WTC11 (cell line): ENCODE measurements around the gene EDARADD. TPM values are rescaled to one million over a fixed set of nuclear protein-coding genes. Genes with fewer than 3 reads are reported as not detected.

Experiments used
- ATAC-seq: fragments of 200-7000 bp; cut with Tn5 transposase; 2 replicates; pipeline ENCODE4 v1.10.0; 2021; ENCODE audit warnings: mild to moderate bottlenecking, moderate library complexity
- CTCF ChIA-PET: fragments of 300-600 bp; sonication (Branson Sonifier 250); formaldehyde crosslinking; loops from one replicate; lab custom pipeline; 2021; ENCODE audit warnings: antibody characterized with exemption; lab: Charles Lee
- POLR2A ChIA-PET: fragments of 350-600 bp; sonication (Branson Sonifier 250); formaldehyde crosslinking; loops from one replicate; lab custom pipeline; 2021; ENCODE audit warnings: antibody characterized with exemption; lab: Charles Lee
- DNase-seq: peaks from one replicate; pipeline ENCODE4 v3.0.0; 2021; ENCODE audit warnings: low spot score
- H3K27ac Mint-ChIP-seq: 2 replicates; pipeline ENCODE4 v1.8.0; 2021; ENCODE audit warnings: mixed read lengths
- H3K27me3 Mint-ChIP-seq: 2 replicates; pipeline ENCODE4 v1.8.0; 2021; ENCODE audit warnings: low read depth, mild to moderate bottlenecking, moderate library complexity, mixed read lengths
- H3K36me3 Mint-ChIP-seq: 2 replicates; pipeline ENCODE4 v1.8.0; 2021; ENCODE audit warnings: mixed read lengths
- H3K4me1 Mint-ChIP-seq: 2 replicates; pipeline ENCODE4 v1.8.0; 2022; ENCODE audit warnings: mixed read lengths
- H3K4me3 Mint-ChIP-seq: 2 replicates; pipeline ENCODE4 v1.8.0; 2021; ENCODE audit warnings: mild to moderate bottlenecking, moderate library complexity, mixed read lengths
- H3K9me3 Mint-ChIP-seq: 2 replicates; pipeline ENCODE4 v1.8.0; 2021; ENCODE audit warnings: mixed read lengths
- CREB1 ChIP-seq: sonication (generic); formaldehyde crosslinking; IDR thresholded peaks from 2 replicates; pipeline ENCODE4 v1.8.0; 2023; ENCODE audit warnings: mild to moderate bottlenecking, missing genetic modification reagents
- ELF4 ChIP-seq: sonication (generic); formaldehyde crosslinking; IDR thresholded peaks from 2 replicates; pipeline ENCODE4 v1.8.1; 2022; ENCODE audit warnings: low read depth, mild to moderate bottlenecking, moderate library complexity, missing genetic modification reagents
- ESRRA ChIP-seq: sonication (generic); formaldehyde crosslinking; IDR thresholded peaks from 2 replicates; pipeline ENCODE4 v1.8.1; 2022; ENCODE audit warnings: mild to moderate bottlenecking, missing genetic modification reagents, borderline replicate concordance
- ETV6 ChIP-seq: sonication (generic); formaldehyde crosslinking; IDR thresholded peaks from 2 replicates; pipeline ENCODE4 v1.8.1; 2022; ENCODE audit warnings: mild to moderate bottlenecking, missing genetic modification reagents
- FOXP1 ChIP-seq: sonication (generic); formaldehyde crosslinking; IDR thresholded peaks from 2 replicates; pipeline ENCODE4 v1.8.0; 2022; ENCODE audit warnings: missing genetic modification reagents, mild to moderate bottlenecking, moderate library complexity, borderline replicate concordance
- RELA ChIP-seq: sonication (generic); formaldehyde crosslinking; IDR thresholded peaks from 2 replicates; pipeline ENCODE4 v1.8.1; 2022; ENCODE audit warnings: missing genetic modification reagents, mild to moderate bottlenecking, borderline replicate concordance
- RORB ChIP-seq: fragments of 250-450 bp; sonication (Bioruptor Pico); IDR thresholded peaks from 2 replicates; pipeline ENCODE4 v1.9.0; 2021; ENCODE audit warnings: mild to moderate bottlenecking
- SMAD3 ChIP-seq: sonication (generic); formaldehyde crosslinking; IDR thresholded peaks from 2 replicates; pipeline ENCODE4 v1.8.0; 2022; ENCODE audit warnings: missing genetic modification reagents, mild to moderate bottlenecking, borderline replicate concordance
- TCF7 ChIP-seq: sonication (generic); formaldehyde crosslinking; IDR thresholded peaks from 2 replicates; pipeline ENCODE4 v1.8.0; 2022; ENCODE audit warnings: mild to moderate bottlenecking, low read depth, missing genetic modification reagents, moderate library complexity
- TP53 ChIP-seq: sonication (generic); formaldehyde crosslinking; IDR thresholded peaks from 2 replicates; pipeline ENCODE4 v1.8.1; 2023; ENCODE audit warnings: mild to moderate bottlenecking, missing genetic modification reagents
- ZNF263 ChIP-seq: sonication (generic); formaldehyde crosslinking; IDR thresholded peaks from 2 replicates; pipeline ENCODE4 v1.8.1; 2022; ENCODE audit warnings: low read depth, mild to moderate bottlenecking, moderate library complexity, missing genetic modification reagents
- ZNF396 ChIP-seq: fragments of 250-450 bp; sonication (Bioruptor Pico); IDR thresholded peaks from 2 replicates; pipeline ENCODE4 v1.8.0; 2021; ENCODE audit warnings: mild to moderate bottlenecking, moderate library complexity, borderline replicate concordance
- ZNF423 ChIP-seq: fragments of 250-450 bp; sonication (Bioruptor Pico); IDR thresholded peaks from 2 replicates; pipeline ENCODE4 v2.1.2; 2022; ENCODE audit warnings: mild to moderate bottlenecking, moderate library complexity
- total RNA-seq: library from RNA; stranded (reverse); gene quantifications from 3 replicates; pipeline ENCODE4 v1.2.3, GENCODE V29; 2021
- TF ChIP-seq, protein P1 (sequence below): sonication (generic); formaldehyde crosslinking; IDR thresholded peaks from 2 replicates; pipeline ENCODE4 v1.8.0; 2022; ENCODE audit warnings: mild to moderate bottlenecking, missing genetic modification reagents
- TF ChIP-seq, protein P2 (sequence below): sonication (generic); formaldehyde crosslinking; IDR thresholded peaks from 2 replicates; pipeline ENCODE4 v1.8.0; 2022; ENCODE audit warnings: mild to moderate bottlenecking, missing genetic modification reagents
- TF ChIP-seq, protein P3 (sequence below): fragments of 200-600 bp; IDR thresholded peaks from 2 replicates; pipeline ENCODE4 v1.8.0; 2022; ENCODE audit warnings: antibody characterized with exemption
- TF ChIP-seq, protein P4 (sequence below): sonication (generic); formaldehyde crosslinking; IDR thresholded peaks from 2 replicates; pipeline ENCODE4 v1.8.1; 2023; ENCODE audit warnings: mild to moderate bottlenecking, moderate library complexity, missing genetic modification reagents
- TF ChIP-seq, protein P5 (sequence below): sonication (generic); formaldehyde crosslinking; IDR thresholded peaks from 2 replicates; pipeline ENCODE4 v1.8.1; 2022; ENCODE audit warnings: missing genetic modification reagents, borderline replicate concordance
- TF ChIP-seq, protein P6 (sequence below): sonication (generic); formaldehyde crosslinking; IDR thresholded peaks from 2 replicates; pipeline ENCODE4 v1.8.0; 2023; ENCODE audit warnings: mild to moderate bottlenecking, missing genetic modification reagents
- TF ChIP-seq, protein P7 (sequence below): fragments of 250-450 bp; sonication (Bioruptor Pico); IDR thresholded peaks from 2 replicates; pipeline ENCODE4 v1.9.0; 2021; ENCODE audit warnings: mild to moderate bottlenecking

Gene EDARADD
- total RNA-seq, 1 experiment from 2014 or later, result 5.0 TPM

GRCh38 chr1:236438614-236439013 is 44.5 kb downstream of the EDARADD start (continued):
- TF ChIP-seq, protein P1, sequence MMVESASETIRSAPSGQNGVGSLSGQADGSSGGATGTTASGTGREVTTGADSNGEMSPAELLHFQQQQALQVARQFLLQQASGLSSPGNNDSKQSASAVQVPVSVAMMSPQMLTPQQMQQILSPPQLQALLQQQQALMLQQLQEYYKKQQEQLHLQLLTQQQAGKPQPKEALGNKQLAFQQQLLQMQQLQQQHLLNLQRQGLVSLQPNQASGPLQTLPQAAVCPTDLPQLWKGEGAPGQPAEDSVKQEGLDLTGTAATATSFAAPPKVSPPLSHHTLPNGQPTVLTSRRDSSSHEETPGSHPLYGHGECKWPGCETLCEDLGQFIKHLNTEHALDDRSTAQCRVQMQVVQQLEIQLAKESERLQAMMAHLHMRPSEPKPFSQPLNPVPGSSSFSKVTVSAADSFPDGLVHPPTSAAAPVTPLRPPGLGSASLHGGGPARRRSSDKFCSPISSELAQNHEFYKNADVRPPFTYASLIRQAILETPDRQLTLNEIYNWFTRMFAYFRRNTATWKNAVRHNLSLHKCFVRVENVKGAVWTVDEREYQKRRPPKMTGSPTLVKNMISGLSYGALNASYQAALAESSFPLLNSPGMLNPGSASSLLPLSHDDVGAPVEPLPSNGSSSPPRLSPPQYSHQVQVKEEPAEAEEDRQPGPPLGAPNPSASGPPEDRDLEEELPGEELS (CRISPR knock-in tag), result no peak
- TF ChIP-seq ZNF263 (no peak), RORB (CRISPR knock-in tag) (no peak), ZNF396 (CRISPR knock-in tag) (no peak), ESRRA (CRISPR knock-in tag) (no peak), CREB1 (CRISPR knock-in tag) (no peak), ETV6 (CRISPR knock-in tag) (no peak), SMAD3 (CRISPR knock-in tag) (no peak)
- TF ChIP-seq, protein P2, sequence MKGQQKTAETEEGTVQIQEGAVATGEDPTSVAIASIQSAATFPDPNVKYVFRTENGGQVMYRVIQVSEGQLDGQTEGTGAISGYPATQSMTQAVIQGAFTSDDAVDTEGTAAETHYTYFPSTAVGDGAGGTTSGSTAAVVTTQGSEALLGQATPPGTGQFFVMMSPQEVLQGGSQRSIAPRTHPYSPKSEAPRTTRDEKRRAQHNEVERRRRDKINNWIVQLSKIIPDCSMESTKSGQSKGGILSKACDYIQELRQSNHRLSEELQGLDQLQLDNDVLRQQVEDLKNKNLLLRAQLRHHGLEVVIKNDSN, result no peak

DNA sequence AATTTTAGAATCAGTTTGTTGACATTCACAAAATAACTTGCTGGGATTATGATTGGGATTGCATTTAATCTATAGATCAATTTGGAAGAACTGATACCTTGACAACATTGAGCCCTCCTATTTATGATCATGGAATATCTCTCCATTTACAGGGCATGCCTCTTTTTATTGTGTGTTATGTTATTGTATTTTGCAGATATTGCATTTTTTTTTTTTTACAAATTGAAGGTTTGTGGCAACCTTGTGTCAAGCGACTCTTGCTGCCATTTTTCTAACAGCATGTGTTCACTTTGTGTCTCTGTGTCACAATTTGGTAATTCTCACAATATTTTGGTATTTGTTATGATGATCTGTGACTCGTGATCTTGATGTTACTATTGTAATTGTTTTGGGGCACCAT is 46.3 kb downstream of the EDARADD start:
- Mint-ChIP-seq H3K36me3 (peaks cover 10% of the 10 kb centered on the region), H3K4me1 (no peaks in the 10 kb centered on the region), H3K9me3 (peaks cover 15% of the 10 kb centered on the region), H3K27me3 (no peaks in the 10 kb centered on the region), H3K4me3 (no peak overlapping the region), H3K27ac (no peak overlapping the region)
- TF ChIP-seq, protein P3, sequence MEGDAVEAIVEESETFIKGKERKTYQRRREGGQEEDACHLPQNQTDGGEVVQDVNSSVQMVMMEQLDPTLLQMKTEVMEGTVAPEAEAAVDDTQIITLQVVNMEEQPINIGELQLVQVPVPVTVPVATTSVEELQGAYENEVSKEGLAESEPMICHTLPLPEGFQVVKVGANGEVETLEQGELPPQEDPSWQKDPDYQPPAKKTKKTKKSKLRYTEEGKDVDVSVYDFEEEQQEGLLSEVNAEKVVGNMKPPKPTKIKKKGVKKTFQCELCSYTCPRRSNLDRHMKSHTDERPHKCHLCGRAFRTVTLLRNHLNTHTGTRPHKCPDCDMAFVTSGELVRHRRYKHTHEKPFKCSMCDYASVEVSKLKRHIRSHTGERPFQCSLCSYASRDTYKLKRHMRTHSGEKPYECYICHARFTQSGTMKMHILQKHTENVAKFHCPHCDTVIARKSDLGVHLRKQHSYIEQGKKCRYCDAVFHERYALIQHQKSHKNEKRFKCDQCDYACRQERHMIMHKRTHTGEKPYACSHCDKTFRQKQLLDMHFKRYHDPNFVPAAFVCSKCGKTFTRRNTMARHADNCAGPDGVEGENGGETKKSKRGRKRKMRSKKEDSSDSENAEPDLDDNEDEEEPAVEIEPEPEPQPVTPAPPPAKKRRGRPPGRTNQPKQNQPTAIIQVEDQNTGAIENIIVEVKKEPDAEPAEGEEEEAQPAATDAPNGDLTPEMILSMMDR, result no peak
- TF ChIP-seq, protein P1 (CRISPR knock-in tag), result no peak
- TF ChIP-seq, protein P4, sequence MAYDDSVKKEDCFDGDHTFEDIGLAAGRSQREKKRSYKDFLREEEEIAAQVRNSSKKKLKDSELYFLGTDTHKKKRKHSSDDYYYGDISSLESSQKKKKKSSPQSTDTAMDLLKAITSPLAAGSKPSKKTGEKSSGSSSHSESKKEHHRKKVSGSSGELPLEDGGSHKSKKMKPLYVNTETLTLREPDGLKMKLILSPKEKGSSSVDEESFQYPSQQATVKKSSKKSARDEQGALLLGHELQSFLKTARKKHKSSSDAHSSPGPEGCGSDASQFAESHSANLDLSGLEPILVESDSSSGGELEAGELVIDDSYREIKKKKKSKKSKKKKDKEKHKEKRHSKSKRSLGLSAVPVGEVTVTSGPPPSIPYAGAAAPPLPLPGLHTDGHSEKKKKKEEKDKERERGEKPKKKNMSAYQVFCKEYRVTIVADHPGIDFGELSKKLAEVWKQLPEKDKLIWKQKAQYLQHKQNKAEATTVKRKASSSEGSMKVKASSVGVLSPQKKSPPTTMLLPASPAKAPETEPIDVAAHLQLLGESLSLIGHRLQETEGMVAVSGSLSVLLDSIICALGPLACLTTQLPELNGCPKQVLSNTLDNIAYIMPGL, result no peak
- TF ChIP-seq, protein P5, sequence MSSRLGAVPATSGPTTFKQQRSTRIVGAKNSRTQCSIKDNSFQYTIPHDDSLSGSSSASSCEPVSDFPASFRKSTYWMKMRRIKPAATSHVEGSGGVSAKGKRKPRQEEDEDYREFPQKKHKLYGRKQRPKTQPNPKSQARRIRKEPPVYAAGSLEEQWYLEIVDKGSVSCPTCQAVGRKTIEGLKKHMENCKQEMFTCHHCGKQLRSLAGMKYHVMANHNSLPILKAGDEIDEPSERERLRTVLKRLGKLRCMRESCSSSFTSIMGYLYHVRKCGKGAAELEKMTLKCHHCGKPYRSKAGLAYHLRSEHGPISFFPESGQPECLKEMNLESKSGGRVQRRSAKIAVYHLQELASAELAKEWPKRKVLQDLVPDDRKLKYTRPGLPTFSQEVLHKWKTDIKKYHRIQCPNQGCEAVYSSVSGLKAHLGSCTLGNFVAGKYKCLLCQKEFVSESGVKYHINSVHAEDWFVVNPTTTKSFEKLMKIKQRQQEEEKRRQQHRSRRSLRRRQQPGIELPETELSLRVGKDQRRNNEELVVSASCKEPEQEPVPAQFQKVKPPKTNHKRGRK, result no peak
- TF ChIP-seq TP53 (CRISPR knock-in tag), result no peak
- no peak for TF ChIP-seq RORB (CRISPR knock-in tag)
- TF ChIP-seq, protein P6, sequence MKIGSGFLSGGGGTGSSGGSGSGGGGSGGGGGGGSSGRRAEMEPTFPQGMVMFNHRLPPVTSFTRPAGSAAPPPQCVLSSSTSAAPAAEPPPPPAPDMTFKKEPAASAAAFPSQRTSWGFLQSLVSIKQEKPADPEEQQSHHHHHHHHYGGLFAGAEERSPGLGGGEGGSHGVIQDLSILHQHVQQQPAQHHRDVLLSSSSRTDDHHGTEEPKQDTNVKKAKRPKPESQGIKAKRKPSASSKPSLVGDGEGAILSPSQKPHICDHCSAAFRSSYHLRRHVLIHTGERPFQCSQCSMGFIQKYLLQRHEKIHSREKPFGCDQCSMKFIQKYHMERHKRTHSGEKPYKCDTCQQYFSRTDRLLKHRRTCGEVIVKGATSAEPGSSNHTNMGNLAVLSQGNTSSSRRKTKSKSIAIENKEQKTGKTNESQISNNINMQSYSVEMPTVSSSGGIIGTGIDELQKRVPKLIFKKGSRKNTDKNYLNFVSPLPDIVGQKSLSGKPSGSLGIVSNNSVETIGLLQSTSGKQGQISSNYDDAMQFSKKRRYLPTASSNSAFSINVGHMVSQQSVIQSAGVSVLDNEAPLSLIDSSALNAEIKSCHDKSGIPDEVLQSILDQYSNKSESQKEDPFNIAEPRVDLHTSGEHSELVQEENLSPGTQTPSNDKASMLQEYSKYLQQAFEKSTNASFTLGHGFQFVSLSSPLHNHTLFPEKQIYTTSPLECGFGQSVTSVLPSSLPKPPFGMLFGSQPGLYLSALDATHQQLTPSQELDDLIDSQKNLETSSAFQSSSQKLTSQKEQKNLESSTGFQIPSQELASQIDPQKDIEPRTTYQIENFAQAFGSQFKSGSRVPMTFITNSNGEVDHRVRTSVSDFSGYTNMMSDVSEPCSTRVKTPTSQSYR (CRISPR knock-in tag), result no peak
- TF ChIP-seq, protein P7, sequence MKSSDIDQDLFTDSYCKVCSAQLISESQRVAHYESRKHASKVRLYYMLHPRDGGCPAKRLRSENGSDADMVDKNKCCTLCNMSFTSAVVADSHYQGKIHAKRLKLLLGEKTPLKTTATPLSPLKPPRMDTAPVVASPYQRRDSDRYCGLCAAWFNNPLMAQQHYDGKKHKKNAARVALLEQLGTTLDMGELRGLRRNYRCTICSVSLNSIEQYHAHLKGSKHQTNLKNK, result no peak
- TF ChIP-seq ZNF423 (CRISPR knock-in tag), result no peak
- TF ChIP-seq RELA, result no peak
- TF ChIP-seq TCF7 (CRISPR knock-in tag), result no peak
- TF ChIP-seq ELF4 (CRISPR knock-in tag), result no peak
- TF ChIP-seq FOXP1 (CRISPR knock-in tag), result no peak
- CTCF ChIA-PET, result interaction anchor here (1.6 kb wide), 1 partner anchor 12 kb away, joined by 3 read pairs; no protein-coding TSS in a partner anchor
- ATAC-seq, result no peak
- POLR2A ChIA-PET, result no interaction called here
- no peak for DNase-seq
